HepG2 (cell line): ENCODE results near the gene DLL4. TPM values are rescaled to one million over a fixed set of nuclear protein-coding genes. Genes with fewer than 3 reads are reported as not detected.

Source experiments
- EHMT2 ChIP-seq: fragments of 200-600 bp; sonication (generic); IDR thresholded peaks from 2 replicates; pipeline ENCODE4 v1.7.0; 2017; ENCODE audit warnings: antibody characterized with exemption, low read depth, low read length, borderline replicate concordance
- FOXA3 ChIP-seq: IDR thresholded peaks from 2 replicates; pipeline ENCODE4 v1.6.1; 2016; ENCODE audit warnings: missing genetic modification reagents, missing compliant biosample characterization
- MBNL3 ChIP-seq: fragments of 250-450 bp; sonication (Bioruptor Pico); conservative IDR thresholded peaks from 2 replicates; pipeline ENCODE4 v1.8.0; 2022; ENCODE audit warnings: mild to moderate bottlenecking, inconsistent platforms
- MEIS2 ChIP-seq: sonication (generic); formaldehyde crosslinking; IDR thresholded peaks from 2 replicates; pipeline ENCODE4 v1.9.0; 2021; ENCODE audit warnings: mild to moderate bottlenecking, missing genetic modification reagents
- MYC ChIP-seq: sonication (generic); formaldehyde crosslinking; IDR thresholded peaks from 2 replicates; pipeline ENCODE4 v1.9.0; 2021; ENCODE audit warnings: missing genetic modification reagents, borderline replicate concordance
- NCOA5 ChIP-seq: sonication (generic); formaldehyde crosslinking; IDR thresholded peaks from 2 replicates; pipeline ENCODE4 v1.4.0; 2020; ENCODE audit warnings: missing genetic modification reagents
- NFE2L1 ChIP-seq: sonication (generic); formaldehyde crosslinking; IDR thresholded peaks from 2 replicates; pipeline ENCODE4 v1.4.0; 2020; ENCODE audit warnings: missing genetic modification reagents, mild to moderate bottlenecking, borderline replicate concordance
- PRMT3 ChIP-seq: sonication (generic); formaldehyde crosslinking; IDR thresholded peaks from 2 replicates; pipeline ENCODE4 v1.8.1; 2022; ENCODE audit warnings: low read depth, mild to moderate bottlenecking, moderate library complexity, missing genetic modification reagents, borderline replicate concordance
- RFX1 ChIP-seq: fragments of 450-650 bp; IDR thresholded peaks from 2 replicates; pipeline ENCODE4 v1.6.1; 2017
- SAFB2 ChIP-seq: sonication (generic); formaldehyde crosslinking; IDR thresholded peaks from 2 replicates; pipeline ENCODE4 v1.5.1; 2020; ENCODE audit warnings: missing genetic modification reagents, low read depth, mild to moderate bottlenecking, borderline replicate concordance
- ZBTB42 ChIP-seq: sonication (generic); formaldehyde crosslinking; IDR thresholded peaks from 2 replicates; pipeline ENCODE4 v1.5.0; 2020; ENCODE audit warnings: mild to moderate bottlenecking, missing genetic modification reagents
- ZNF441 ChIP-seq: sonication (generic); formaldehyde crosslinking; IDR thresholded peaks from 2 replicates; pipeline ENCODE4 v1.7.0; 2021; ENCODE audit warnings: missing genetic modification reagents, borderline replicate concordance
- ZNF563 ChIP-seq: sonication (generic); formaldehyde crosslinking; IDR thresholded peaks from 2 replicates; pipeline ENCODE4 v1.8.0; 2022; ENCODE audit warnings: mild to moderate bottlenecking, moderate library complexity, missing genetic modification reagents
- ZNF615 ChIP-seq: sonication (generic); formaldehyde crosslinking; IDR thresholded peaks from 2 replicates; pipeline ENCODE4 v1.5.0; 2020; ENCODE audit warnings: mild to moderate bottlenecking, missing genetic modification reagents, borderline replicate concordance
- polyA plus RNA-seq, 8 experiments: library from polyadenylated mRNA; depleted of rRNA in 3 of 8; stranded (reverse) in 7 of 8; unstranded in 1 of 8; fragments of >200 nt; fragmentation: Illumina TruSeq in 4 of 8; extraction: Trizol in 4 of 8; gene quantifications; 2 replicates each; pipeline versions ENCODE4 v1.2.1 to v1.2.3, GENCODE V29; 2011 to 2016; ENCODE audit warnings: low read depth in 4 of 8, missing spikeins in 1 of 8, mixed read lengths in 1 of 8; ENCODE audit not compliant: insufficient read depth in 1 of 8
- total RNA-seq, 5 experiments: library from RNA; depleted of rRNA; stranded (reverse); fragments of >200 nt; fragmentation: Illumina TruSeq; extraction: Trizol; gene quantifications; 2 replicates each; pipeline ENCODE4 v1.2.3, GENCODE V29; 2016; ENCODE audit warnings: low read depth in 1 of 5
- TF ChIP-seq, protein P1 (sequence below): IDR thresholded peaks from 2 replicates; pipeline ENCODE4 v1.6.1; 2016; ENCODE audit warnings: missing compliant biosample characterization, missing genetic modification reagents, borderline replicate concordance
- TF ChIP-seq, protein P2 (sequence below): sonication (generic); formaldehyde crosslinking; IDR thresholded peaks from 2 replicates; pipeline ENCODE4 v1.5.0; 2020; ENCODE audit warnings: mild to moderate bottlenecking, missing genetic modification reagents, borderline replicate concordance
- TF ChIP-seq, protein P3 (sequence below): sonication (generic); formaldehyde crosslinking; IDR thresholded peaks from 2 replicates; pipeline ENCODE4 v1.4.0; 2020; ENCODE audit warnings: missing genetic modification reagents
- TF ChIP-seq, protein P4 (sequence below): sonication (generic); formaldehyde crosslinking; IDR thresholded peaks from 2 replicates; pipeline ENCODE4 v1.8.1; 2023; ENCODE audit warnings: missing genetic modification reagents, mild to moderate bottlenecking, borderline replicate concordance
- TF ChIP-seq, protein P5 (sequence below): sonication (generic); formaldehyde crosslinking; IDR thresholded peaks from 2 replicates; pipeline ENCODE4 v1.8.1; 2023; ENCODE audit warnings: mild to moderate bottlenecking, inconsistent platforms, moderate library complexity, missing genetic modification reagents, borderline replicate concordance
- TF ChIP-seq, protein P6 (sequence below): sonication (generic); formaldehyde crosslinking; IDR thresholded peaks from 2 replicates; pipeline ENCODE4 v1.4.0; 2020; ENCODE audit warnings: missing genetic modification reagents

The DLL4 gene
- total and polyA plus RNA-seq, 2 of the 13 experiments (the other 11 are each of a cell fraction or from before 2014, with no cell fraction given), result 0.20 to 0.25 TPM

DNA sequence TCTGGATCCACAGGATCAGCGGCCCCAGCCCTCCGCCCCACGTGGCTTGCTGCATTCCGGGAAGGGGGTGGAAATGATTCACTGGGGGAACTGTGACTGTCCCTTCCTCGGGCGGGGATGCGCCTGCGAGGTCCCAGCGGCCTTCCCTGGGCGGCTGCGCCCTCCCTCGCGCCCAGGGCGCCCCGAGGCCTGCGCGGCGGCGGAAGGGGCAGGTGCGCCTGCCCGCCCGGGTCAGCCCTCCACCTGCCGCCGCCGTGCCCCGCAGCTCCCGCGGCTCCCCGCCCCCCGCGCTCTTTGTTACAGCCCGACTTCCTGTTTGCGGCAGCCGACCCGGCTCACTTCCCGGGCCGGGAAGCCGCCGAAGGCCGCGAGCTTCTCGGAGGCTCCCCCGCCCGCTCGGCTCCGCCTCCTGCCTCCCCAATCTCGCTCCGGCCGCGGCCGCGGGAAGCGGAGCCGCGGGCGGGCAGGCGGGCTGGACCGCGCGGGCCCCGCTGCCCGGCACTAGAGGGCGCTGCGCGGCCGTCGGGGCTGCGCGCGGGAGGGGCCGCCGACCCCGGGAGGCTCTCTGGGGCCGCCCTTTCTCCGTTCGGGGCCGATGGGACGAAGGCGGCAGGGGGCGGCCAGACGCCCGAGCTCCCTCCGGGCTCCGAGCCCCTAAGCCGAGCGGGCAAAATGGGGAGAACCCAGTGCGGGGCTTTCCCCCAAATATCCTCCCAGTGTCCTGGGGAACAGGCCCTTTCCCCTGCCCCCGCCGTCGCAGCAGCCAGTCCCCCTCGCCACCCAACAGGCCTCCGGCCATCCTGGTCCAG is 12.6 kb downstream of the DLL4 start (continued):
- TF ChIP-seq NFE2L1 (no peak), EHMT2 (no peak), MYC (CRISPR knock-in tag) (peak; percentile 79), MBNL3 (CRISPR knock-in tag) (no peak), ZNF441 (peak; percentile 29; the same call in 1 of the 2 replicates), NCOA5 (CRISPR knock-in tag) (no peak), MEIS2 (CRISPR knock-in tag) (peak; percentile 29; the same call in 1 of the 2 replicates), PRMT3 (CRISPR knock-in tag) (no peak), ZNF615 (no peak), RFX1 (no peak), SAFB2 (CRISPR knock-in tag) (no peak), ZBTB42 (no peak), ZNF563 (peak; percentile 81; the same call in 1 of the 2 replicates), FOXA3 (CRISPR knock-in tag) (no peak)
- TF ChIP-seq, protein P1, sequence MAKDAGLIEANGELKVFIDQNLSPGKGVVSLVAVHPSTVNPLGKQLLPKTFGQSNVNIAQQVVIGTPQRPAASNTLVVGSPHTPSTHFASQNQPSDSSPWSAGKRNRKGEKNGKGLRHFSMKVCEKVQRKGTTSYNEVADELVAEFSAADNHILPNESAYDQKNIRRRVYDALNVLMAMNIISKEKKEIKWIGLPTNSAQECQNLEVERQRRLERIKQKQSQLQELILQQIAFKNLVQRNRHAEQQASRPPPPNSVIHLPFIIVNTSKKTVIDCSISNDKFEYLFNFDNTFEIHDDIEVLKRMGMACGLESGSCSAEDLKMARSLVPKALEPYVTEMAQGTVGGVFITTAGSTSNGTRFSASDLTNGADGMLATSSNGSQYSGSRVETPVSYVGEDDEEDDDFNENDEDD (CRISPR knock-in tag), result peak; percentile 22; the same call in 1 of the 2 replicates
- TF ChIP-seq, protein P2, sequence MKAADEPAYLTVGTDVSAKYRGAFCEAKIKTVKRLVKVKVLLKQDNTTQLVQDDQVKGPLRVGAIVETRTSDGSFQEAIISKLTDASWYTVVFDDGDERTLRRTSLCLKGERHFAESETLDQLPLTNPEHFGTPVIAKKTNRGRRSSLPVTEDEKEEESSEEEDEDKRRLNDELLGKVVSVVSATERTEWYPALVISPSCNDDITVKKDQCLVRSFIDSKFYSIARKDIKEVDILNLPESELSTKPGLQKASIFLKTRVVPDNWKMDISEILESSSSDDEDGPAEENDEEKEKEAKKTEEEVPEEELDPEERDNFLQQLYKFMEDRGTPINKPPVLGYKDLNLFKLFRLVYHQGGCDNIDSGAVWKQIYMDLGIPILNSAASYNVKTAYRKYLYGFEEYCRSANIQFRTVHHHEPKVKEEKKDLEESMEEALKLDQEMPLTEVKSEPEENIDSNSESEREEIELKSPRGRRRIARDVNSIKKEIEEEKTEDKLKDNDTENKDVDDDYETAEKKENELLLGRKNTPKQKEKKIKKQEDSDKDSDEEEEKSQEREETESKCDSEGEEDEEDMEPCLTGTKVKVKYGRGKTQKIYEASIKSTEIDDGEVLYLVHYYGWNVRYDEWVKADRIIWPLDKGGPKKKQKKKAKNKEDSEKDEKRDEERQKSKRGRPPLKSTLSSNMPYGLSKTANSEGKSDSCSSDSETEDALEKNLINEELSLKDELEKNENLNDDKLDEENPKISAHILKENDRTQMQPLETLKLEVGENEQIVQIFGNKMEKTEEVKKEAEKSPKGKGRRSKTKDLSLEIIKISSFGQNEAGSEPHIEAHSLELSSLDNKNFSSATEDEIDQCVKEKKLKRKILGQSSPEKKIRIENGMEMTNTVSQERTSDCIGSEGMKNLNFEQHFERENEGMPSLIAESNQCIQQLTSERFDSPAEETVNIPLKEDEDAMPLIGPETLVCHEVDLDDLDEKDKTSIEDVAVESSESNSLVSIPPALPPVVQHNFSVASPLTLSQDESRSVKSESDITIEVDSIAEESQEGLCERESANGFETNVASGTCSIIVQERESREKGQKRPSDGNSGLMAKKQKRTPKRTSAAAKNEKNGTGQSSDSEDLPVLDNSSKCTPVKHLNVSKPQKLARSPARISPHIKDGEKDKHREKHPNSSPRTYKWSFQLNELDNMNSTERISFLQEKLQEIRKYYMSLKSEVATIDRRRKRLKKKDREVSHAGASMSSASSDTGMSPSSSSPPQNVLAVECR, result no peak; the same call in 1 of the 2 replicates
- TF ChIP-seq, protein P3, sequence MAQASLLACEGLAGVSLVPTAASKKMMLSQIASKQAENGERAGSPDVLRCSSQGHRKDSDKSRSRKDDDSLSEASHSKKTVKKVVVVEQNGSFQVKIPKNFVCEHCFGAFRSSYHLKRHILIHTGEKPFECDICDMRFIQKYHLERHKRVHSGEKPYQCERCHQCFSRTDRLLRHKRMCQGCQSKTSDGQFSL (CRISPR knock-in tag), result no peak
- TF ChIP-seq, protein P4, sequence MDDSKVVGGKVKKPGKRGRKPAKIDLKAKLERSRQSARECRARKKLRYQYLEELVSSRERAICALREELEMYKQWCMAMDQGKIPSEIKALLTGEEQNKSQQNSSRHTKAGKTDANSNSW (CRISPR knock-in tag), result no peak
- TF ChIP-seq, protein P5, sequence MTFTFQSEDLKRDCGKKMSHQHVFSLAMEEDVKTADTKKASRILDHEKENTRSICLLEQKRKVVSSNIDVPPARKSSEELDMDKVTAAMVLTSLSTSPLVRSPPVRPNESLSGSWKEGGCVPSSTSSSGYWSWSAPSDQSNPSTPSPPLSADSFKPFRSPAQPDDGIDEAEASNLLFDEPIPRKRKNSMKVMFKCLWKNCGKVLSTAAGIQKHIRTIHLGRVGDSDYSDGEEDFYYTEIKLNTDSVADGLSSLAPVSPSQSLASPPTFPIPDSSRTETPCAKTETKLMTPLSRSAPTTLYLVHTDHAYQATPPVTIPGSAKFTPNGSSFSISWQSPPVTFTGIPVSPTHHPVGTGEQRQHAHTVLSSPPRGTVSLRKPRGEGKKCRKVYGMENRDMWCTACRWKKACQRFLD (CRISPR knock-in tag), result no peak
- TF ChIP-seq, protein P6, sequence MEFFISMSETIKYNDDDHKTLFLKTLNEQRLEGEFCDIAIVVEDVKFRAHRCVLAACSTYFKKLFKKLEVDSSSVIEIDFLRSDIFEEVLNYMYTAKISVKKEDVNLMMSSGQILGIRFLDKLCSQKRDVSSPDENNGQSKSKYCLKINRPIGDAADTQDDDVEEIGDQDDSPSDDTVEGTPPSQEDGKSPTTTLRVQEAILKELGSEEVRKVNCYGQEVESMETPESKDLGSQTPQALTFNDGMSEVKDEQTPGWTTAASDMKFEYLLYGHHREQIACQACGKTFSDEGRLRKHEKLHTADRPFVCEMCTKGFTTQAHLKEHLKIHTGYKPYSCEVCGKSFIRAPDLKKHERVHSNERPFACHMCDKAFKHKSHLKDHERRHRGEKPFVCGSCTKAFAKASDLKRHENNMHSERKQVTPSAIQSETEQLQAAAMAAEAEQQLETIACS (CRISPR knock-in tag), result peak; percentile 24; the same call in 1 of the 2 replicates
